HepG2 (cell line): ENCODE results near the gene KLF6. TPM values are rescaled to one million over a fixed set of nuclear protein-coding genes. Genes with fewer than 3 reads are reported as not detected.
A peak's percentile ranks its signal among the peaks of the same experiment; 100 is the strongest.

Source experiments
- AGO1 ChIP-seq: fragments of 200-400 bp; formaldehyde crosslinking; IDR thresholded peaks from 2 replicates; pipeline ENCODE4 v1.6.1; 2017; ENCODE audit warnings: mild to moderate bottlenecking, low read depth, low read length, moderate library complexity; ENCODE audit not compliant: poor library complexity, severe bottlenecking
- ARID3A ChIP-seq: IDR thresholded peaks from 2 replicates; pipeline ENCODE4 v1.6.1; 2012; ENCODE audit warnings: low read depth, low read length, improper control_type of control experiment
- CHD2 ChIP-seq: IDR thresholded peaks from 2 replicates; pipeline ENCODE4 v1.6.1; 2011; ENCODE audit warnings: low read depth, low read length, improper control_type of control experiment
- CREB3 ChIP-seq: sonication (generic); formaldehyde crosslinking; IDR thresholded peaks from 2 replicates; pipeline ENCODE4 v1.5.0; 2020; ENCODE audit warnings: missing genetic modification reagents
- FOSL2 ChIP-seq: sonication (generic); formaldehyde crosslinking; IDR thresholded peaks from 2 replicates; pipeline ENCODE4 v1.4.0; 2020; ENCODE audit warnings: missing genetic modification reagents
- KDM2A ChIP-seq: sonication (generic); formaldehyde crosslinking; IDR thresholded peaks from 2 replicates; pipeline ENCODE4 v1.4.0; 2020; ENCODE audit warnings: low read depth, missing genetic modification reagents, borderline replicate concordance
- MAFF ChIP-seq: IDR thresholded peaks from 2 replicates; pipeline ENCODE4 v1.6.1; 2011; ENCODE audit warnings: low read depth, low read length, improper control_type of control experiment
- MAX ChIP-seq: IDR thresholded peaks from 2 replicates; pipeline ENCODE4 v1.6.1; 2012; ENCODE audit warnings: inconsistent platforms
- MTF1 ChIP-seq: sonication (generic); formaldehyde crosslinking; IDR thresholded peaks from 2 replicates; pipeline ENCODE4 v1.5.0; 2020; ENCODE audit warnings: missing genetic modification reagents
- POLR2G ChIP-seq: fragments of 200-400 bp; formaldehyde crosslinking; IDR thresholded peaks from 2 replicates; pipeline ENCODE4 v1.6.1; 2018; ENCODE audit warnings: mild to moderate bottlenecking, low read depth, low read length, moderate library complexity
- PRDM15 ChIP-seq: sonication (generic); formaldehyde crosslinking; IDR thresholded peaks from 2 replicates; pipeline ENCODE4 v1.4.0; 2020; ENCODE audit warnings: missing genetic modification reagents
- RBFOX2 ChIP-seq: fragments of 200-400 bp; formaldehyde crosslinking; IDR thresholded peaks from 2 replicates; pipeline ENCODE4 v1.6.1; 2017; ENCODE audit warnings: low read depth, mild to moderate bottlenecking, low read length
- RBM22 ChIP-seq: fragments of 200-400 bp; formaldehyde crosslinking; optimal IDR thresholded peaks from 2 replicates; pipeline ENCODE3; 2017; ENCODE audit warnings: mild to moderate bottlenecking, low read length, moderate library complexity
- SMC3 ChIP-seq: IDR thresholded peaks from 2 replicates; pipeline ENCODE4 v1.6.1; 2011; ENCODE audit warnings: low read length, improper control_type of control experiment
- SNRNP70 ChIP-seq: fragments of 200-400 bp; formaldehyde crosslinking; IDR thresholded peaks from 2 replicates; pipeline ENCODE4 v1.6.1; 2017; ENCODE audit warnings: mild to moderate bottlenecking, low read depth, low read length, moderate library complexity
- ZBTB7B ChIP-seq: sonication (generic); formaldehyde crosslinking; IDR thresholded peaks from 2 replicates; pipeline ENCODE4 v1.4.0; 2020; ENCODE audit warnings: missing genetic modification reagents
- ZFP91 ChIP-seq: sonication (generic); formaldehyde crosslinking; IDR thresholded peaks from 2 replicates; pipeline ENCODE4 v1.9.0; 2022; ENCODE audit warnings: missing genetic modification reagents, mild to moderate bottlenecking, borderline replicate concordance
- ZMYM4 ChIP-seq: sonication (generic); formaldehyde crosslinking; IDR thresholded peaks from 2 replicates; pipeline ENCODE4 v1.8.1; 2023; ENCODE audit warnings: mild to moderate bottlenecking, missing genetic modification reagents
- ZNF530 ChIP-seq: sonication (generic); formaldehyde crosslinking; IDR thresholded peaks from 2 replicates; pipeline ENCODE4 v1.5.0; 2020; ENCODE audit warnings: low read depth, mild to moderate bottlenecking, missing genetic modification reagents
- polyA plus RNA-seq, 8 experiments: library from polyadenylated mRNA; depleted of rRNA in 3 of 8; stranded (reverse) in 7 of 8; unstranded in 1 of 8; fragments of >200 nt; fragmentation: Illumina TruSeq in 4 of 8; extraction: Trizol in 4 of 8; gene quantifications; 2 replicates each; pipeline versions ENCODE4 v1.2.1 to v1.2.3, GENCODE V29; 2011 to 2016; ENCODE audit warnings: low read depth in 4 of 8, missing spikeins in 1 of 8, mixed read lengths in 1 of 8; ENCODE audit not compliant: insufficient read depth in 1 of 8
- total RNA-seq, 5 experiments: library from RNA; depleted of rRNA; stranded (reverse); fragments of >200 nt; fragmentation: Illumina TruSeq; extraction: Trizol; gene quantifications; 2 replicates each; pipeline ENCODE4 v1.2.3, GENCODE V29; 2016; ENCODE audit warnings: low read depth in 1 of 5

KLF6 gene
- total and polyA plus RNA-seq, 2 of the 13 experiments (the other 11 are each of a cell fraction or from before 2014, with no cell fraction given) = 27.0 to 71.9 TPM

GRCh38 chr10:3774814-3775695, 10.0 kb downstream of the KLF6 start (continued):
- 0 out of 2 replicates have a peak, but pooled peaks have one; percentile 6 for TF ChIP-seq ARID3A
- peak; percentile 1; the same call in 1 of the 2 replicates for TF ChIP-seq MAFF
- TF ChIP-seq MAX = no peak
- no peak for TF ChIP-seq PRDM15 (CRISPR knock-in tag)
- no peak for TF ChIP-seq ZBTB7B (CRISPR knock-in tag)
- TF ChIP-seq RBM22 = peak; percentile 82
- TF ChIP-seq POLR2G = peak; percentile 73
- TF ChIP-seq SMC3 = peak; percentile 28; the same call in 1 of the 2 replicates
- TF ChIP-seq RBFOX2 = peak; percentile 61
- no peak for TF ChIP-seq CREB3 (CRISPR knock-in tag)
- peak; percentile 39; the same call in 1 of the 2 replicates for TF ChIP-seq FOSL2 (CRISPR knock-in tag)
- no peak for TF ChIP-seq ZNF530 (CRISPR knock-in tag)
- no peak for TF ChIP-seq ZMYM4 (CRISPR knock-in tag)
- no peak for TF ChIP-seq ZFP91 (CRISPR knock-in tag)
- 0 out of 2 replicates have a peak, but pooled peaks have one; percentile 15 for TF ChIP-seq KDM2A (CRISPR knock-in tag)
- no peak for TF ChIP-seq MTF1
- TF ChIP-seq CHD2 = 0 out of 2 replicates have a peak, but pooled peaks have one; percentile 18
- TF ChIP-seq SNRNP70 = 0 out of 2 replicates have a peak, but pooled peaks have one; percentile 22
- TF ChIP-seq AGO1 = peak; percentile 43
